Kidney (tissue), 14 donors: ENCODE results near the gene PLXNB3. TPM values are rescaled to one million over a fixed set of nuclear protein-coding genes. Genes with fewer than 3 reads are reported as not detected.
A peak's percentile ranks its signal among the peaks of the same experiment; 100 is the strongest.
"Not testable (repeated sequence)": the region's sequence is repeated elsewhere in the genome, so short reads cannot be mapped to it uniquely, and the experiment has no call there.

Experiments
- DNase-seq, 5 donors: peaks; one replicate each; pipeline ENCODE4 v3.0.0-alpha.2; 2013 to 2020
- FAIRE-seq: peaks from 2 replicates; lab custom pipeline; 2012; peaks lifted over from hg19 to GRCh38; lab: Jason Lieb, UNC
- H3K27ac ChIP-seq, 2 donors: one replicate each; pipeline ENCODE4 v1.7.0; 2013; ENCODE audit warnings: low read depth in 2 of 2, low read length in 2 of 2, inconsistent platforms in 1 of 2
- H3K27me3 ChIP-seq: one replicate; pipeline ENCODE4 v1.7.1; 2013; ENCODE audit warnings: low read length, inconsistent platforms; ENCODE audit not compliant: control insufficient read depth, insufficient read depth
- H3K36me3 ChIP-seq, 3 donors: one replicate each; pipeline versions ENCODE4 v1.7.0 to v1.7.1; 2013; ENCODE audit warnings: low read length in 3 of 3, control low read depth in 1 of 3, inconsistent platforms in 1 of 3; ENCODE audit not compliant: insufficient read depth in 3 of 3, control insufficient read depth in 2 of 3
- H3K4me1 ChIP-seq, 3 donors: one replicate each; pipeline versions ENCODE4 v1.7.0 to v1.7.1; 2013; ENCODE audit warnings: low read length in 3 of 3, inconsistent platforms in 1 of 3, low read depth in 1 of 3; ENCODE audit not compliant: control insufficient read depth in 2 of 3, insufficient read depth in 2 of 3
- H3K4me3 ChIP-seq, 3 donors: one replicate each; pipeline versions ENCODE4 v1.7.0 to v1.8.1; 2013; ENCODE audit warnings: low read length in 3 of 3, control low read depth in 1 of 3, inconsistent platforms in 1 of 3
- H3K9ac ChIP-seq, 3 donors: one replicate each; pipeline versions ENCODE4 v1.7.0 to v1.7.1; 2013; ENCODE audit warnings: low read length in 3 of 3, control low read depth in 1 of 3, inconsistent platforms in 1 of 3
- H3K9me3 ChIP-seq, 3 donors: one replicate each; pipeline versions ENCODE4 v1.7.0 to v1.7.1; 2013; ENCODE audit warnings: low read length in 3 of 3, control low read depth in 1 of 3, inconsistent platforms in 1 of 3; ENCODE audit not compliant: control insufficient read depth in 2 of 3, insufficient read depth in 1 of 3
- intact Hi-C: fragments of 100-400 bp; cut with DNase I; formaldehyde crosslinking; loops from one replicate; pipeline ENCODE4 v1.11.1; 2022
- polyA plus RNA-seq: library from polyadenylated mRNA; stranded (reverse); fragments of 350-450 nt; fragmentation: Illumina TruSeq; extraction: RNeasy Lipid Tissue Mini Kit (QIAGEN cat#74804); gene quantifications from one replicate; pipeline ENCODE4 v1.2.3, GENCODE V29; 2014; ENCODE audit warnings: low read depth, low replicate concordance; ENCODE audit not compliant: insufficient read depth
- total RNA-seq: library from RNA; stranded (reverse); fragmentation: NEBNext Ultra II Directional; extraction: Animal tissue kit (Norgen Biotek cat#: 25700); gene quantifications from one replicate; pipeline ENCODE4 v1.2.1, GENCODE V29; 2021
- TF ChIP-seq, protein P1 (sequence below): IDR thresholded peaks from 3 replicates; pipeline ENCODE4 v1.5.1; 2012; ENCODE audit warnings: mild to moderate bottlenecking, moderate library complexity, borderline replicate concordance; ENCODE audit not compliant: insufficient read depth; ENCODE audit errors: extremely low read depth
- donor health status: control.
- donor health status: control.
- donor health status: control.
- donor health status: control.
- donor health status: control.
- donor health status: DM: yes; HTN: yes; CAD: no.
- donor health status: Normal renal cell carcinoma (clear cell type).

Gene PLXNB3
- total and polyA plus RNA-seq, 2 donors from 2014 or later, result 2.2 to 5.6 TPM

DNA sequence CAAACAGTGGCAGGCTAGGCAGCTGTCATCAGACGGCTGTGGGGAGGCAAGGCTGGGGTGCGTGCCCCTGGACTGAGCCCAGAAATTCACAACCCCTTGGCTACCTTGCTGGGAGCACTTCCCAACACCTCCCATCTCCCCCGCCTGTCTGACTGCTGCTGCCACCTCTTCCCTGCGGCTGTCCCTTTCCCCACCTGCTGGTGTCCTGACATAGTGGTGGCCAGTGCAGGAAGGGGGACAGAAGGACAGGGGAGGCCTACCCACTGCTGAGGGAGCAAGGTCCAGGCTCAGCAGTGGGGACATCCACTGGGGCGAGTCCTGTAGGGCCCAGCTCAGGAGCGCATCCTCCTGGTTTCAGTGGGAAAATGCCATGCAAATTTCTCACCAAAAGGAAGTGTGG is 36.0 kb upstream of the PLXNB3 start:
- Histone ChIP-seq H3K4me3 (no peak overlapping the region), H3K9me3 (no peaks in the 10 kb centered on the region), H3K27me3 (no peaks in the 10 kb centered on the region), H3K27ac (no peak overlapping the region), H3K4me1 (peaks cover 0 to 30% (median 8%) of the 10 kb centered on the region in 3 donors), H3K36me3 (no peaks in the 10 kb centered on the region), H3K9ac (no peak overlapping the region)
- FAIRE-seq (no peak), DNase-seq (peak in 1 of 5 donors; percentile 51)
- TF ChIP-seq, protein P1, sequence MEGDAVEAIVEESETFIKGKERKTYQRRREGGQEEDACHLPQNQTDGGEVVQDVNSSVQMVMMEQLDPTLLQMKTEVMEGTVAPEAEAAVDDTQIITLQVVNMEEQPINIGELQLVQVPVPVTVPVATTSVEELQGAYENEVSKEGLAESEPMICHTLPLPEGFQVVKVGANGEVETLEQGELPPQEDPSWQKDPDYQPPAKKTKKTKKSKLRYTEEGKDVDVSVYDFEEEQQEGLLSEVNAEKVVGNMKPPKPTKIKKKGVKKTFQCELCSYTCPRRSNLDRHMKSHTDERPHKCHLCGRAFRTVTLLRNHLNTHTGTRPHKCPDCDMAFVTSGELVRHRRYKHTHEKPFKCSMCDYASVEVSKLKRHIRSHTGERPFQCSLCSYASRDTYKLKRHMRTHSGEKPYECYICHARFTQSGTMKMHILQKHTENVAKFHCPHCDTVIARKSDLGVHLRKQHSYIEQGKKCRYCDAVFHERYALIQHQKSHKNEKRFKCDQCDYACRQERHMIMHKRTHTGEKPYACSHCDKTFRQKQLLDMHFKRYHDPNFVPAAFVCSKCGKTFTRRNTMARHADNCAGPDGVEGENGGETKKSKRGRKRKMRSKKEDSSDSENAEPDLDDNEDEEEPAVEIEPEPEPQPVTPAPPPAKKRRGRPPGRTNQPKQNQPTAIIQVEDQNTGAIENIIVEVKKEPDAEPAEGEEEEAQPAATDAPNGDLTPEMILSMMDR, result no peak
- intact Hi-C loops, result no loop called here

DNA sequence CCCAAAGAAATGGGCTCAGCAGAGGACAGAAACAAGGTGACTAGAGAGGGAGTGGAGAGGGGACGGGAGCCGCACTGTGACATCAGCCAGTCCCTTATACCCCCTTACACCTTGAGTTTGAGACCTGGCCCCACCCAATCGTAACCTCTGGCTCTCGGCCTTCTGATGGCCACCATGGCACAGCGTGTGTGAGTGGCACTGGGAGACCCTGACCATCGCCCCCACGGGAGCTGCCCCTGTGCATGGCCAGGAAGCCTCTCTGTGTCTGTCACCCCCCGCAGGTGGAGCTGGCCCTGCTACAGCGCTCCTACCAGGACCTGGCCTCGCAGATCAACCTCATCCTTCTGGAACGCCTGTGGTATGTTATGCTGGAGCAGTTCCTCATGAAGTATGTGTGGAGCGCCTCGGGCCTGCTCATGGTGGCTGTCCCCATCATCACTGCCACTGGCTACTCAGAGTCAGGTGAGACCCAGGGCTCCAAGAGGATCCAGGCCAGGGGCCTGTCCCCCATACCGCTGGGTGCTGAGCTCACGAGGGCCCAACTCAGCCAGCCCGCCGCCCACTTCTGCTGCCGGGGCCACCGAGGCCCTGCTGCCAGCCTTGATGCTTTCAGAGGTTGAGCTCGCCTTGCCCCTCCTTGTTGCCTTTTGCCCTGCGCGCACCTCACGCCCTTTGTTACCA is 35.0 kb upstream of the PLXNB3 start:
- Histone ChIP-seq H3K4me1 (peaks cover 0 to 30% (median 8%) of the 10 kb centered on the region in 3 donors), H3K9ac (no peak overlapping the region), H3K9me3 (no peaks in the 10 kb centered on the region), H3K36me3 (no peaks in the 10 kb centered on the region), H3K27me3 (no peaks in the 10 kb centered on the region), H3K4me3 (no peak overlapping the region), H3K27ac (no peak overlapping the region)
- DNase-seq, result peak in 1 of 5 donors; percentile 71
- no peak for FAIRE-seq
- TF ChIP-seq, protein P1, result no peak
- intact Hi-C loops, result no loop called here

DNA sequence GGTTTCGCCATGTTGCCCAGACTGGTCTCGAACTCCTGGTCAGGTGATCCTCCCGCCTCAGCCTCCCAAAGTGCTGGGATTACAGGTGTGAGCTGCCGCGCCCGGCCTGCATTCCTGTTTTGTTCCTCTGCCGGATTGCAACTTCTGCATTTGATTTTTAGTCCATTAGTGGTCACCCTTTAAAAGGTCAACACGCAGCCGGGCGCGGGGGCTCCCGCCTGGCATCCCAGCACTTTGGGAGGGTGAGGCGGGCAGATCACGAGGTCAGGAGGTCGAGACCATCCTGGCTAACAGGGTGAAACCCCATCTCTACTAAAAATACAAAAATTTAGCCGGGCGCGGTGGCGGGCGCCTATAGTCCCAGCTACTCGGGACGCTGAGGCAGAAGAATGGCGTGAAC is 33.9 kb upstream of the PLXNB3 start:
- FAIRE-seq, H3K36me3 ChIP-seq, H3K4me3 ChIP-seq, H3K9me3 ChIP-seq, H3K27me3 ChIP-seq, H3K27ac ChIP-seq, H3K9ac ChIP-seq, intact Hi-C loops: not testable (repeated sequence)
- H3K4me1 ChIP-seq, result peaks cover 0 to 28% (median 8%) of the 10 kb centered on the region in 3 donors
- DNase-seq, result peak in 1 of 5 donors; percentile 60

DNA sequence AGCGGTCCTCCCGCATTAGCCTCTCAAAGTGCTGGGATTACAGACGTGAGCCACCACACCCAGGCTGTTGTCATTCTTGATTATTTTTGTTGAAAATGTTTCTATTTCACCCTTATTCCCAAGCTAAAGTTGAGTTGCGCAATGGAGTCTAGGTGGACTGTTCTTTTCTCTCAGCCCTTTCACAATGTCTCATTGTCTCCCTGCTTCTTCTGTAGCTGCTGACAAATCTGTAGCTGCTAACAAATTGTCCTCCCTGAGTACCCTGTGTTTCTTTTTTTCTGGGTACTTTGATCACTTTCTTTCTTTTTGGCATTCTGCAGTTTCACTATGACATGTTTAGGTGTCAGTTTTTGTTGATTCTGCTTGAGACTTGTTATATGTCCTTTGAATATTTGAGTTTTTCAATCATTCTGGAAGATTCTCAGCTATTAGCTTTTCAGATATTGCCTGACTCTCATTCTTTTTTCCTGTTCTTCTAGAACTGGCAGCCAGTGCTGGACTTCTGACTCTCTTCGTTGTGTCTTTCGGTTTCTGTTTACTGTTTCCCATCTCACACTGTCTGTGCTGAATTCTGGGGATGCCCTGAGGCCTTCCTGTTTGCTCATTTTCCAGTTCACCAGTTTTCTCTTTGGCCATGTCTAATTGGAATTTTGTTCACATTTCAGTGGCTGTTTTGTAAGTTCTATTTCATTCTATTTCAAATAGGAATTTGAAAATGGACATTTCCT is 32.8 kb upstream of the PLXNB3 start:
- H3K4me3 ChIP-seq, result no peak overlapping the region
- H3K36me3 ChIP-seq, result no peaks in the 10 kb centered on the region
- intact Hi-C loops, result no loop called here
- TF ChIP-seq, protein P1, result no peak
- FAIRE-seq (no peak), DNase-seq (no peak)
- no peaks in the 10 kb centered on the region for H3K27me3 ChIP-seq
- H3K9ac ChIP-seq, result no peak overlapping the region
- H3K9me3 ChIP-seq, result no peaks in the 10 kb centered on the region
- peaks cover 0 to 18% (median 8%) of the 10 kb centered on the region in 3 donors for H3K4me1 ChIP-seq
- H3K27ac ChIP-seq, result no peak overlapping the region
